ENCODE measurements around the gene PRPF40A. TPM values are rescaled to one million over a fixed set of nuclear protein-coding genes. Genes with fewer than 3 reads are reported as not detected.

PRPF40A gene
- total RNA-seq, 4 donors from 2014 or later, result 66.4 to 109 (median 82.8) TPM

DNA sequence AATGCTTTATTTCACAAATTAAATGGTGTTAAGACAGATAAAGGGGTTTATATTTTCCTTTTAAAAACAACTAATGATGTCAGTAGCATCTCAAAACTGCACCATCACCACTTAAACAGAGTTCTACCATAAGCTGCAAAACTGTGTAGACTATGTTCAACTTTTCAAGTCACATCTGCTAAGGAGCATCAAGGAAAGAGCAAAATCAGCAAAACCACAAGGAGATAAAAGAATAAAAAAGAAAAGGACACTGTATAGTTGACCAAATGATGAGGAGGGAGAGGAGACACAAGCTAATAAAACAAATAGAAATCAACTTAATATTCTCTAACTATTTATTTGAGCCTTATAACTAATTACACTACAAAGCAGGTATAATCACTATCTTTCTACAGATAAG lies 33.9 kb downstream of the PRPF40A start:
- Histone ChIP-seq H3K36me3 (peaks cover 30% of the 10 kb centered on the region), H3K27me3 (no peaks in the 10 kb centered on the region), H3K9me3 (no peaks in the 10 kb centered on the region), H3K27ac (no peak overlapping the region), H3K4me1 (peaks cover 3% of the 10 kb centered on the region), H3K4me3 (no peak overlapping the region)
- DNase-seq (ENCODE audit: low spot score in 2 of 2), result no peak
- TF ChIP-seq POLR2AphosphoS5 (IDR thresholded peaks at IDR 0.05) (no peak), EP300 (IDR thresholded peaks at IDR 0.05) (no peak), POLR2A (IDR thresholded peaks at IDR 0.05) (no peak)
- TF ChIP-seq, protein P1, sequence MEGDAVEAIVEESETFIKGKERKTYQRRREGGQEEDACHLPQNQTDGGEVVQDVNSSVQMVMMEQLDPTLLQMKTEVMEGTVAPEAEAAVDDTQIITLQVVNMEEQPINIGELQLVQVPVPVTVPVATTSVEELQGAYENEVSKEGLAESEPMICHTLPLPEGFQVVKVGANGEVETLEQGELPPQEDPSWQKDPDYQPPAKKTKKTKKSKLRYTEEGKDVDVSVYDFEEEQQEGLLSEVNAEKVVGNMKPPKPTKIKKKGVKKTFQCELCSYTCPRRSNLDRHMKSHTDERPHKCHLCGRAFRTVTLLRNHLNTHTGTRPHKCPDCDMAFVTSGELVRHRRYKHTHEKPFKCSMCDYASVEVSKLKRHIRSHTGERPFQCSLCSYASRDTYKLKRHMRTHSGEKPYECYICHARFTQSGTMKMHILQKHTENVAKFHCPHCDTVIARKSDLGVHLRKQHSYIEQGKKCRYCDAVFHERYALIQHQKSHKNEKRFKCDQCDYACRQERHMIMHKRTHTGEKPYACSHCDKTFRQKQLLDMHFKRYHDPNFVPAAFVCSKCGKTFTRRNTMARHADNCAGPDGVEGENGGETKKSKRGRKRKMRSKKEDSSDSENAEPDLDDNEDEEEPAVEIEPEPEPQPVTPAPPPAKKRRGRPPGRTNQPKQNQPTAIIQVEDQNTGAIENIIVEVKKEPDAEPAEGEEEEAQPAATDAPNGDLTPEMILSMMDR (IDR thresholded peaks at IDR 0.05), result no peak

DNA sequence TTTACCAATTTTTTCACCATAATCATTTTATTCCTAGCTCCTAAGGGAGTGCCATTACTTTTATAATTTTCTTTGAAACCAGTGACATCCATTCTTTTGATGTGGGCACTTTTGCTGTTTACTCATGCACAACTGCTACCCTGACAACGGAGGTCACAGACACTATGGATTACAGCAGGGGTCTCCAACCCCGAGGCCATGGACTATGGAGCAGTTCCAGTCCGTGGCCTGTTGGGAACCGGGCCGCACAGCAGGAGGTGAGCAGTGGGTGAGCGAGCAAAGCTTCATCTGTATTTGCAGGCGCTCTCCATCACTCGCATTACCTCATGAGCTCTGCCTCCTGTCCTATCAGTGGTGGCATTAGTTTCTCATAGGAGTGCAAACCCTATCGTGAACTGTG lies 34.6 kb downstream of the PRPF40A start:
- 97% methylated on average over 9 of the region's 9 CpGs for WGBS

DNA sequence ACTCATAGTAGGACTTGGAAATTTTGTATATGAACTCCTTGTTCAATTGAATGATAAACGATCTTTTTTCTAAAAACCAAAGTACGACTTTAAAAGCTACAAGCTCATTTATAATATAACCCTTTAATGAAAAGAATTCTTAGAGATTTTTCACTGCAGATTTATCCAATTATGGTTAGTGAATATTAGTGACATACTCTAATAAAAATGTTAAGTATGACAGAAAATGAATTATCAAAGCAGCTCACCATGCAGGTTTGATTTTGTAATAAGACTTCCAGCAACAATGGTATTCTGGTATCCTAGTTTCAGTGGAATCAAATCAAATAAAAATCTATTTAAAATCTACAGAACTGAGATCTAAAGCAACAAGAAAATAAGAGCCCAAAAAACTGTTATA lies 38.5 kb downstream of the PRPF40A start:
- H3K9me3 ChIP-seq, result no peaks in the 10 kb centered on the region
- no peak for DNase-seq (ENCODE audit: low spot score in 2 of 2)
- H3K4me3 ChIP-seq, result no peak overlapping the region
- H3K27ac ChIP-seq, result no peak overlapping the region
- H3K27me3 ChIP-seq, result no peaks in the 10 kb centered on the region
- 79% methylated on average over 2 of the region's 2 CpGs for WGBS
- H3K4me1 ChIP-seq, result no peaks in the 10 kb centered on the region
- H3K36me3 ChIP-seq, result peaks cover 68% of the 10 kb centered on the region
- TF ChIP-seq POLR2A (IDR thresholded peaks at IDR 0.05) (no peak), POLR2AphosphoS5 (IDR thresholded peaks at IDR 0.05) (no peak), EP300 (IDR thresholded peaks at IDR 0.05) (no peak)
- TF ChIP-seq, protein P1 (IDR thresholded peaks at IDR 0.05), result no peak

More for the DNA sequence above, 34.6 kb downstream of the PRPF40A start:
- no peak overlapping the region for H3K4me3 ChIP-seq
- TF ChIP-seq POLR2AphosphoS5 (IDR thresholded peaks at IDR 0.05) (no peak), EP300 (IDR thresholded peaks at IDR 0.05) (no peak), POLR2A (IDR thresholded peaks at IDR 0.05) (no peak)
- TF ChIP-seq, protein P1 (IDR thresholded peaks at IDR 0.05), result no peak
- H3K9me3 ChIP-seq, result no peaks in the 10 kb centered on the region
- H3K27me3 ChIP-seq, result no peaks in the 10 kb centered on the region
- peaks cover 31% of the 10 kb centered on the region for H3K36me3 ChIP-seq
- no peak overlapping the region for H3K27ac ChIP-seq
- no peak for DNase-seq (ENCODE audit: low spot score in 2 of 2)
- peaks cover 3% of the 10 kb centered on the region for H3K4me1 ChIP-seq

DNA sequence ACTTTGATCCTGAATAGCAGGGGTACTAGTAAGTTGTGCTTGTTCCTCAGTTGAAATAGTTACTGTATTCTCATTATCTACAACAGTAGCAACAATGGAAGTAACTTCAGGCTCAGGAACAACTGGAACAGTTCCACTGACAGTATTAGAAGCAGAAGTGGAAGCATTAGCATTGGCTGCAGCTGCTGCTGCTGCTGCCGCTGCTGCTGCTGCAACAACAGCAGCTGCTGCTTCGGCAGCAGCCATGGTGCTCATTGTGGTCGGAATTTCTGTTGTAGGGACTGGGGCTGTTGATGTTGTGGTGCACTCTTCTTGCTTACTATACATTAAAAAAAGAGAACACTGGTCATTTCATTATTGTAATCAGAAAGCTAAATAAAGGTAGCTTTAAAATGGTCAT lies 40.8 kb downstream of the PRPF40A start:
- no peaks in the 10 kb centered on the region for H3K9me3 ChIP-seq
- H3K4me1 ChIP-seq, result no peaks in the 10 kb centered on the region
- TF ChIP-seq, protein P1 (IDR thresholded peaks at IDR 0.05), result no peak
- no peak for TF ChIP-seq POLR2AphosphoS5 (IDR thresholded peaks at IDR 0.05)
- peaks cover 87% of the 10 kb centered on the region for H3K36me3 ChIP-seq
- WGBS, result 94% methylated on average over 3 of the region's 3 CpGs
- DNase-seq (ENCODE audit: low spot score in 2 of 2), result no peak
- H3K27me3 ChIP-seq, result no peaks in the 10 kb centered on the region
- H3K27ac ChIP-seq, result no peak overlapping the region
- H3K4me3 ChIP-seq, result no peak overlapping the region

DNA sequence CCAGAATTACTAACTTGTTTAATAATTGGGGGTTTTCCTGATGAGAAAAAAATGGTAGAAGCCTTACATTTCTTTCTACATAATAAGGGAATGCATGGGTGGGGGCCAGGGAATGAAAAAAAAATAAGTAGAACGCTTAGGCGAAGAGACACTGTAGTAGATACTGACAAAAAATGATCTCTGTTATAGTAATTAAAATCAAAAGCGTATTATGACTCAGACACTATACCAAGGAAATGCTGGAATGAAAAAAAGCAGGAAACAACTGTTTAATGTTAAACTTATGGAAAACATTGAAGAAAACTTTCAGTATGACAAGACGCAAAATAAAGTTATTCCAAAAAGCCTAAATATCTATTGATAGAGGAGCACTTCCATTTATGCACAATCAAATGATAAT lies 42.9 kb downstream of the PRPF40A start:
- H3K9me3 ChIP-seq, result no peaks in the 10 kb centered on the region
- H3K27me3 ChIP-seq, result no peaks in the 10 kb centered on the region
- no peaks in the 10 kb centered on the region for H3K4me1 ChIP-seq
- no peak for TF ChIP-seq POLR2AphosphoS5 (IDR thresholded peaks at IDR 0.05)
- no peak for TF ChIP-seq EP300 (IDR thresholded peaks at IDR 0.05)
- H3K36me3 ChIP-seq, result peaks cover 91% of the 10 kb centered on the region
- no peak overlapping the region for H3K27ac ChIP-seq
- WGBS, result 92% methylated on average over 4 of the region's 4 CpGs
- H3K4me3 ChIP-seq, result no peak overlapping the region
- DNase-seq (ENCODE audit: low spot score in 2 of 2), result no peak

DNA sequence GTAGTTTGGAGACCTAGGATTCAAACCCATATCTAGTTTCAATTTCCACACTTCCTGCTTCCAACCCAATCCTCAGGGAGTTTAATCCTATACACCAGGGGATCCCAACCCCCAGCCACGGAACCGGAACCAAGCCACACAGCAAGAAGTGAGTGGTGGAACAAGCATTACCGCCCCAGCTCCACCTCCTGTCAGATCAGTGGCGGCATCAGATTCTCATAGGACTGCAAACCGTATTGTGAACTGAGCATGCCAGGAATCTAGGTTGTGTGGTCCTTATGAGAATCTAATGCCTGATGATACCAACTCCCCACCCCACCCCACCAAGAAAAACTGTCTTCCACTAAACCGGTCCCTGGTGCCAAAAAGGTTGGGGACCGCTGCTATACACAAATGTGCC lies 52.5 kb downstream of the PRPF40A start:
- Histone ChIP-seq H3K27ac (no peak overlapping the region), H3K36me3 (peaks cover 95% of the 10 kb centered on the region)
- 86% methylated on average over 7 of the region's 7 CpGs for WGBS

More for the DNA sequence above, 52.5 kb downstream of the PRPF40A start:
- Histone ChIP-seq H3K27me3 (no peaks in the 10 kb centered on the region), H3K9me3 (no peaks in the 10 kb centered on the region), H3K4me3 (no peak overlapping the region), H3K4me1 (no peaks in the 10 kb centered on the region)
- TF ChIP-seq EP300 (IDR thresholded peaks at IDR 0.05) (no peak), POLR2AphosphoS5 (IDR thresholded peaks at IDR 0.05) (no peak), POLR2A (IDR thresholded peaks at IDR 0.05) (no peak)
- no peak for DNase-seq (ENCODE audit: low spot score in 2 of 2)
